Epithelial cell of esophagus (primary cell): ENCODE data around the gene MYMX.

ENCODE experiments used
- DNase-seq: peaks from one replicate; pipeline ENCODE4 v3.0.0; 2010; ENCODE audit warnings: low read depth
- H3K4me3 ChIP-seq: 2 replicates; pipeline ENCODE4 v1.5.1; 2011; ENCODE audit warnings: mild to moderate bottlenecking, low read length, control low read depth
- TF ChIP-seq, protein P1 (sequence below): IDR thresholded peaks from 2 replicates; pipeline ENCODE4 v1.5.1; 2011; ENCODE audit warnings: low read depth, mild to moderate bottlenecking, low read length, control low read depth, inconsistent platforms; ENCODE audit not compliant: insufficient read depth; ENCODE audit errors: missing control alignments

The MYMX gene

GRCh38 chr6:44198684-44199083, 18.0 kb upstream of the MYMX start:
- no peak overlapping the region for H3K4me3 ChIP-seq
- TF ChIP-seq, protein P1, sequence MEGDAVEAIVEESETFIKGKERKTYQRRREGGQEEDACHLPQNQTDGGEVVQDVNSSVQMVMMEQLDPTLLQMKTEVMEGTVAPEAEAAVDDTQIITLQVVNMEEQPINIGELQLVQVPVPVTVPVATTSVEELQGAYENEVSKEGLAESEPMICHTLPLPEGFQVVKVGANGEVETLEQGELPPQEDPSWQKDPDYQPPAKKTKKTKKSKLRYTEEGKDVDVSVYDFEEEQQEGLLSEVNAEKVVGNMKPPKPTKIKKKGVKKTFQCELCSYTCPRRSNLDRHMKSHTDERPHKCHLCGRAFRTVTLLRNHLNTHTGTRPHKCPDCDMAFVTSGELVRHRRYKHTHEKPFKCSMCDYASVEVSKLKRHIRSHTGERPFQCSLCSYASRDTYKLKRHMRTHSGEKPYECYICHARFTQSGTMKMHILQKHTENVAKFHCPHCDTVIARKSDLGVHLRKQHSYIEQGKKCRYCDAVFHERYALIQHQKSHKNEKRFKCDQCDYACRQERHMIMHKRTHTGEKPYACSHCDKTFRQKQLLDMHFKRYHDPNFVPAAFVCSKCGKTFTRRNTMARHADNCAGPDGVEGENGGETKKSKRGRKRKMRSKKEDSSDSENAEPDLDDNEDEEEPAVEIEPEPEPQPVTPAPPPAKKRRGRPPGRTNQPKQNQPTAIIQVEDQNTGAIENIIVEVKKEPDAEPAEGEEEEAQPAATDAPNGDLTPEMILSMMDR, result no peak
- DNase-seq, result no peak

GRCh38 chr6:44199883-44200282, 16.8 kb upstream of the MYMX start:
- H3K4me3 ChIP-seq, result no peak overlapping the region
- DNase-seq, result no peak
- TF ChIP-seq, protein P1, result no peak

- peak; percentile 45 for DNase-seq
- TF ChIP-seq, protein P1, result no peak
- peak overlapping the region; percentile 18 for H3K4me3 ChIP-seq
These were observed 15.5 kb upstream of the MYMX start for GRCh38 chr6:44201200-44201599.

GRCh38 chr6:44201638-44202303, 15.0 kb upstream of the MYMX start:
- H3K4me3 ChIP-seq, result peak overlapping the region; percentile 18
- TF ChIP-seq, protein P1, result no peak
- DNase-seq, result peak; percentile 88

DNA sequence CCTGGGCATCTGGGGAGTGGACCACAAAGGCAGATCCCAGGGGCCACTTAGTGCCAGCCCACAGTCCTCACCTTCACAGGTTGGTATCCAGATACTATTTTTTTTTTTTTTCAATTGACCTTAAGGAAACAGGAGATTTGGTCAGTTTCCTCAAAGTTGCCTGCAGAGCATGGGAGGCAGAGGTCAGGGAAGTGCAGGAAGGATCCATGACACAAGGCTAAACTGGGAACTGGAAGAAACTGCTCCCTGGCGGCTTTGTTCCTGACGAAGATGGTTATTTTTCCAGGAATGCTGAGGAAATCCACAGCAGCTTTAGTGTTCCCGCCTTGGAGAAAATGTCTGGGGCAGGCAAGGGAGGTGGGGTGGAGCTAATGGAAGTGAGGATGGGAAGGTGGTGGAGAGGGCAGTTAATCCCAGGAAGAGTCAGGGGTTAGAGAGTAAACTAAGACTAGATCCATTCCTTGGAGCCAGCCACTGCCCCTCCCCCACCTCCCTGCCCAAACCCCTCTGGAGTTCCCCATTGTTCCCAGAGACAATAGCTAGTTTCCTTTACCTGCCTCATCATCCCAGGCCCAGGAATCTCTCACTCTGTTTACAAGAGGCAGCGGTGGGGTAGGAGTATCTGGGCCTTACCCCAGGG, 14.3 kb upstream of the MYMX start:
- DNase-seq, result no peak

DNA sequence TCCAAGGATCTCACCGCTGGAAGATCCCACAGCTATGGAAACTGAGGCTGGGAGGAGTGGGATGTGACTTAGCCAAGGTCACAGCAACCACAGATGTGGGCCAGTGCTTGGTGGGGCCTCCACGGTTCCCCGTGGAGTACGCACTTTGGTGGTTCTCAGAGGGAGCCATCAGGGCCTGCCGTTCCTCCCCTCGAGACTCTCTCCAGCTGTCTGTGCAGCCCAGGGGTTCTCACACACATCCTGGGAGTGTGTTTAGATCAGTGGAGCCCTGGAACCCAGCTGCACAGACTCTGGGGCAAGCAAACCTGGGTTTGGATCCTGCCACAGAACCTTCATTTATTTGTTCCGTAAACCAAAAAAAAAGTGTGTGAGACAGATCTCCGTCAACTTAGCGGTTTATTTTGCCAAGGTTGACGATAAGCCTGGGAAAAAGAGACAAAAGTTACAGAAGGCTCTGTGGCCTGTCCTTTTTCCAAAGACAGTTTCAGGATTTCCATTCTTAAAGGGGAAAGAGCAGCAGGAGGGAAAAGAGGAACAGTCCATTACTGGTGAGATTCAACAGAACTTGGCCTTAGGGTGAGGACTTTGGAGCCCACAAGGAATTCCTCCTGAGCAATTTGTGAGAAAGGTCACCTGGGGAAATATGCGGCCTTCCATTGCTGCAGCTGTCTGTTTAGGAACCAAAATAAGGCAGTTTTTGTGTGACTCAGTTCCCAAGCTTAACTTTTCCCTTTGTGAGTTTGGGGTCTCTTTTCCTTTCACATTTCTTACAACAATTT, 13.6 kb upstream of the MYMX start:
- H3K4me3 ChIP-seq, result no peak overlapping the region
- DNase-seq, result no peak
- TF ChIP-seq, protein P1, result no peak

More for the DNA sequence above, 14.3 kb upstream of the MYMX start:
- TF ChIP-seq, protein P1, result no peak
- H3K4me3 ChIP-seq, result no peak overlapping the region
